K562 (cell line): ENCODE data around the gene RXRA. TPM values are rescaled to one million over a fixed set of nuclear protein-coding genes. Genes with fewer than 3 reads are reported as not detected.

ENCODE experiments used
- ATAC-seq: fragments of 200-7000 bp; cut with Tn5 transposase; 3 replicates; pipeline ENCODE4 v1.9.1; 2020; ENCODE audit warnings: moderate library complexity
- BruUV-seq: library from RNA; stranded (reverse); fragments of 400-500 nt; replicated peaks from 2 replicates; lab custom pipeline; 2021; lab: Mats Ljungman, UMichigan
- CTCF ChIA-PET: fragments of 300-600 bp; formaldehyde crosslinking; extraction: SDS; loops from one replicate; lab custom pipeline; 2021; ENCODE audit warnings: low intra/inter-chr PET ratio; lab: Yijun Ruan, JAX
- POLR2A ChIA-PET: fragments of 300-600, 350-650 bp; sonication (Branson Sonifier 250); formaldehyde crosslinking; extraction: SDS; loops from one replicate; lab custom pipeline; 2021; ENCODE audit warnings: antibody characterized with exemption, inconsistent platforms; lab: Yijun Ruan, JAX
- DNase-seq, 4 experiments: peaks; one replicate each; pipeline versions ENCODE4 v3.0.0 to v3.0.0-alpha.2; 2011 to 2018; ENCODE audit warnings: low spot score in 3 of 4, mixed read lengths in 3 of 4; ENCODE audit errors: extremely low read depth in 1 of 4
- FAIRE-seq: peaks from 2 replicates; lab custom pipeline; 2011; peaks lifted over from hg19 to GRCh38; lab: Jason Lieb, UNC
- H2AFZ ChIP-seq: 2 replicates; pipeline ENCODE4 v1.6.0; 2011; ENCODE audit warnings: low read depth, low read length, control low read depth, inconsistent platforms
- H3K27ac ChIP-seq: fragments of 200-600 bp; 3 replicates; pipeline ENCODE4 v1.8.0; 2011; ENCODE audit warnings: low read depth, mild to moderate bottlenecking, control low read depth, inconsistent platforms, low read length, moderate library complexity, mixed read lengths; ENCODE audit errors: extremely low read depth
- H3K27me3 ChIP-seq, 2 experiments: fragments of 300-600 bp in 1 of 2; 2 replicates in 1 of 2; 3 replicates in 1 of 2; pipeline versions ENCODE4 v1.6.0 to v1.8.0; 2011; ENCODE audit warnings: inconsistent platforms in 2 of 2, low read length in 2 of 2, mild to moderate bottlenecking in 1 of 2, mixed read lengths in 1 of 2, moderate library complexity in 1 of 2; ENCODE audit not compliant: control insufficient read depth in 2 of 2, insufficient read depth in 2 of 2
- H3K36me3 ChIP-seq: fragments of 300-600 bp; 3 replicates; pipeline ENCODE4 v1.8.0; 2011; ENCODE audit warnings: mild to moderate bottlenecking, low read length, inconsistent platforms; ENCODE audit not compliant: control insufficient read depth, insufficient read depth
- H3K4me1 ChIP-seq, 2 experiments: fragments of 200-600 bp in 1 of 2; replicated peaks in 1 of 2; 2 replicates in 1 of 2; 3 replicates in 1 of 2; pipeline versions ENCODE4 v1.5.1 to v1.8.0; 2011; ENCODE audit warnings: inconsistent platforms in 2 of 2, low read length in 2 of 2, mild to moderate bottlenecking in 1 of 2, mixed read lengths in 1 of 2, moderate library complexity in 1 of 2; ENCODE audit not compliant: control insufficient read depth in 2 of 2, insufficient read depth in 2 of 2
- H3K4me2 ChIP-seq: 2 replicates; pipeline ENCODE4 v1.6.1; 2011; ENCODE audit warnings: low read length, control low read depth, inconsistent platforms, mixed read lengths; ENCODE audit not compliant: insufficient read depth
- H3K4me3 ChIP-seq: fragments of 200-600 bp; sonication (generic), shearing (Covaris generic); 2 replicates; pipeline ENCODE4 v1.5.1; 2016; ENCODE audit warnings: control low read depth, inconsistent platforms
- H3K79me2 ChIP-seq: fragments of 200-600 bp; 3 replicates; pipeline ENCODE4 v1.8.0; 2011; ENCODE audit warnings: low read length, inconsistent platforms; ENCODE audit not compliant: control insufficient read depth, insufficient read depth
- H3K9ac ChIP-seq, 2 experiments: 2 replicates each; pipeline versions ENCODE4 v1.6.0 to v1.6.1; 2011; ENCODE audit warnings: low read depth in 2 of 2, low read length in 2 of 2, control low read depth in 1 of 2, inconsistent platforms in 1 of 2, mild to moderate bottlenecking in 1 of 2, mixed read lengths in 1 of 2; ENCODE audit not compliant: insufficient read depth in 1 of 2
- H3K9me1 ChIP-seq: one replicate; pipeline ENCODE4 v1.6.0; 2011; ENCODE audit warnings: inconsistent platforms, mild to moderate bottlenecking, low read length, moderate library complexity; ENCODE audit not compliant: control insufficient read depth, insufficient read depth
- H3K9me3 ChIP-seq: replicated peaks from 2 replicates; pipeline ENCODE4 v1.5.1; 2011; ENCODE audit warnings: low read depth, low read length, inconsistent platforms; ENCODE audit not compliant: control insufficient read depth, insufficient read depth
- H4K20me1 ChIP-seq: replicated peaks from 2 replicates; pipeline ENCODE4 v1.6.1; 2011; ENCODE audit warnings: low read length, inconsistent platforms, mixed read lengths; ENCODE audit not compliant: control insufficient read depth, insufficient read depth
- AFF4 ChIP-seq: sonication (generic); formaldehyde crosslinking; IDR thresholded peaks from 2 replicates; pipeline ENCODE4 v1.8.0; 2023; ENCODE audit warnings: mild to moderate bottlenecking, missing genetic modification reagents
- BCLAF1 ChIP-seq, 2 experiments: fragments of 450-650 bp in 1 of 2; IDR thresholded peaks; 2 replicates each; pipeline ENCODE4 v1.6.1; 2011 to 2017; ENCODE audit warnings: low read depth in 2 of 2, antibody characterized with exemption in 1 of 2, borderline replicate concordance in 1 of 2, low read length in 1 of 2, mild to moderate bottlenecking in 1 of 2, mixed read lengths in 1 of 2; ENCODE audit not compliant: control insufficient read depth in 1 of 2
- CCAR2 ChIP-seq: fragments of 200-400 bp; formaldehyde crosslinking; IDR thresholded peaks from 2 replicates; pipeline ENCODE4 v1.6.1; 2017; ENCODE audit warnings: mild to moderate bottlenecking, low read depth, low read length
- CHCHD3 ChIP-seq: fragments of 250-450 bp; sonication (Bioruptor Pico); IDR thresholded peaks from 2 replicates; pipeline ENCODE4 v2.1.2; 2022; ENCODE audit warnings: mild to moderate bottlenecking
- E2F3 ChIP-seq: fragments of 250-450 bp; sonication (Bioruptor Pico); IDR thresholded peaks from 2 replicates; pipeline ENCODE4 v1.4.0; 2020; ENCODE audit warnings: mild to moderate bottlenecking
- HNRNPLL ChIP-seq: fragments of 200-400 bp; formaldehyde crosslinking; IDR thresholded peaks from 2 replicates; pipeline ENCODE4 v1.6.1; 2017; ENCODE audit warnings: low read length, low read depth, mild to moderate bottlenecking; ENCODE audit not compliant: poor library complexity, severe bottlenecking
- POLR2G ChIP-seq: fragments of 200-400 bp; formaldehyde crosslinking; IDR thresholded peaks from 2 replicates; pipeline ENCODE4 v1.6.1; 2017; ENCODE audit warnings: low read depth, mild to moderate bottlenecking, antibody characterized with exemption, low read length, moderate library complexity
- RBM22 ChIP-seq: fragments of 200-400 bp; formaldehyde crosslinking; IDR thresholded peaks from 2 replicates; pipeline ENCODE4 v1.6.1; 2018; ENCODE audit warnings: low read length, low read depth; ENCODE audit not compliant: poor library complexity, severe bottlenecking
- ZNF75A ChIP-seq: fragments of 450-650 bp; formaldehyde crosslinking; IDR thresholded peaks from 2 replicates; pipeline ENCODE4 v1.4.0; 2020; ENCODE audit warnings: mild to moderate bottlenecking
- WGBS: fragments of 100-300 bp; shearing (Covaris generic); methylation state at CpG from one replicate; pipeline ENCODE4 v1.1.6; 2016; ENCODE audit warnings: low coverage, mixed read lengths; ENCODE audit not compliant: insufficient coverage; ENCODE audit errors: missing lambda C conversion rate; 5-methylcytosine and 5-hydroxymethylcytosine counted together
- in situ Hi-C: fragments of 300-500 bp; cut with MboI; formaldehyde crosslinking; loops from 4 replicates; pipeline ENCODE4 v1.15.0; 2018; ENCODE audit warnings: inconsistent platforms, mixed read lengths
- intact Hi-C: fragments of 100-400 bp; cut with micrococcal nuclease; formaldehyde crosslinking; loops from 2 replicates; pipeline ENCODE4 v1.14.2; 2022
- polyA plus RNA-seq, 8 experiments: library from polyadenylated mRNA; depleted of rRNA in 4 of 8; stranded (reverse) in 5 of 8; unstranded in 3 of 8; fragments of >200 nt; fragmentation: Nextera tagmentation in 2 of 8; fragmentation: Illumina TruSeq in 1 of 8; extraction: Ambion mirVana in 2 of 8; extraction: Trizol in 1 of 8; gene quantifications; 2 replicates each; pipeline versions ENCODE4 v1.2.1 to v1.2.3, GENCODE V29; 2011 to 2014; ENCODE audit warnings: inconsistent platforms in 1 of 8, missing spikeins in 1 of 8
- total RNA-seq, 7 experiments: library from RNA; depleted of rRNA in 6 of 7; stranded (reverse); fragments of >200 nt in 6 of 7; fragmentation: Illumina TruSeq in 2 of 7; extraction: Trizol in 2 of 7; gene quantifications; 2 replicates each; pipeline versions ENCODE4 v1.2.1 to v1.2.3, GENCODE V29; 2011 to 2021; ENCODE audit warnings: low replicate concordance in 1 of 7

Gene RXRA
- total and polyA plus RNA-seq, 9 of the 15 experiments (the other 6 are each of a cell fraction or from before 2014, with no cell fraction given): 0.35 to 23.6 (median 4.6) TPM

- no peak for TF ChIP-seq E2F3
- peak; percentile 73 for TF ChIP-seq HNRNPLL
- no peak for TF ChIP-seq AFF4
- TF ChIP-seq CHCHD3 (CRISPR knock-in tag): no peak
- TF ChIP-seq, all 486 proteins: peak for 5
These were observed 115.2 kb downstream of the RXRA start (continued) for GRCh38 chr9:134441227-134442084.

- Histone ChIP-seq H2AFZ (no peak overlapping the region), H3K9me3 (no peaks in the 10 kb centered on the region; the same call in 1 of the 2 replicates), H4K20me1 (0 out of 2 replicates have a peak, but pooled peaks cover 4% of the 10 kb centered on the region), H3K27ac (no peak overlapping the region), H3K4me2 (no peak overlapping the region), H3K4me3 (no peak overlapping the region), H3K9me1 (no peaks in the 10 kb centered on the region), H3K27me3 (0 out of 5 replicates have a peak, but pooled peaks cover 0 to 3% of the 10 kb centered on the region in 2 experiments), H3K9ac (no peak overlapping the region), H3K79me2 (no peaks in the 10 kb centered on the region), H3K36me3 (no peaks in the 10 kb centered on the region), H3K4me1 (peaks cover 0 to 39% of the 10 kb centered on the region in 2 experiments; a peak in 1 of 5 replicates)
- TF ChIP-seq POLR2G (peak; percentile 61), RBM22 (peak; percentile 24), BCLAF1 (IDR thresholded peaks at IDR 0.05; ENCODE audit: borderline replicate concordance in 1 of 2, control insufficient read depth in 1 of 2, low read depth in 2 of 2, low read length in 1 of 2) (no peak), CCAR2 (no peak), ZNF75A (CRISPR knock-in tag) (no peak)
- WGBS: 18% methylated on average over 11 of the region's 12 CpGs
- ChIA-PET CTCF (interaction anchor here (3.5 kb wide), 1 partner anchor 272 kb away, joined by 52 read pairs; no protein-coding TSS in a partner anchor), POLR2A (interaction anchor here (0.6 to 1.4 kb wide), 3 partner anchors 17 to 287 kb away, joined by 3 read pairs; no protein-coding TSS in a partner anchor)
- no TSS peak for BruUV-seq
- DNase-seq (no peak), FAIRE-seq (no peak), ATAC-seq (no peak)
- intact Hi-C loops (loop anchor here (2.0 kb wide), 1 partner anchor 173 kb away; no protein-coding TSS in a partner anchor), in situ Hi-C loops (no loop called here)
These were observed 115.8 kb downstream of the RXRA start for GRCh38 chr9:134442085-134442474.
